HG03159 (cell line): Measurements from ENCODE around the gene SSPN.

Experiments used
- ATAC-seq: cut with Tn5 transposase; IDR thresholded peaks from one replicate; pipeline ENCODE4 v1.9.1; 2021; ENCODE audit warnings: mild to moderate bottlenecking, moderate library complexity; ENCODE audit not compliant: unreplicated experiment

The SSPN gene

GRCh38 chr12:26281320-26281719 lies 85.9 kb downstream of the SSPN start:
- ATAC-seq: no peak

DNA sequence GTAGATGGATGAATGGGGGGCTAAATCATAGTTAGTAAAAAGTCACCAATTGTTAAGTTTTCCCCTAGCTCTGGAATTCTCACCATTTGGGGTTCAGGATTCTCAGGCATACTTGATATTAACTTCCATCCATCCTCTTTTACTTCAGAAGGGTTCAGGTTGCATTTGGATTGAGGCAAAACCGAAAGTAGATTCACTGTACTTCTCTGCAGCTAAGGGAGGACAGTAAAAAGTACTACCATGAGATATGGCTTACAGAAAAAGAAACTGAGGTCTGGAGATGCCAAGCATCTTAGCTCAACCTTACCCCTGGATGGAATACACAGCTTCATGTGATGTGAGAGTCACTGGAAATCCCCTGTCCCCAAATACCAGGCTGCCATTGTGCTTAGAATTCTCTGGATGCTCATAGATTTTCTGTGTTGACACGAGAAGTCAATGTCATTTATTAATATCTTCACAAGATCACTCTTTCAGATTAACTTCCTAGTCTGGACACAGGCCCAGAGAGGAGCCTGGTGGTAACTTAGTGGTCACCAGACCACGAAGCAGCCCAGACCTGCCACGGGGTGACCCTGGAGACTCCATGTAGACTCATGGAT lies 87.1 kb downstream of the SSPN start:
- ATAC-seq: no peak

- ATAC-seq: no peak
These were observed 87.7 kb downstream of the SSPN start for GRCh38 chr12:26283046-26283445.

GRCh38 chr12:26283617-26284016 lies 88.2 kb downstream of the SSPN start:
- ATAC-seq: no peak

DNA sequence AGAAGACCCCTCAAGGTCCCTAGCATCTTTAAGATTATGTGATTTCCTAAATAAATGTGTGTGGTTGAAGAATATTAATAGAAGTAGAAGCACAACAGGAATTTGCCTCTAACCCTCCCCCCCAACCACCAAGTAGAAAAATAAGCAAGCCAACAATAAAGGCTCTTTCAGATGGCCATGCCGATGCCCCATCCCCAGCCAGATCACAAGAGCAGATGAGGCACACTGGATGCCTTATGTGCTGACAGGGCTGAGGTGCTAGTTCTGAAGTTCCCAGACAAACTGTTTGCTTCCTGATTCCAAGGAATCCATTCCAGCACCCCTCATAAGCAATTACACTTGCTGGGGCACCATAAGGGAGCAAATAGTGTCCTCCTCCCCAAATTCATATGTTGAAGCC lies 90.0 kb downstream of the SSPN start:
- no peak for ATAC-seq

DNA sequence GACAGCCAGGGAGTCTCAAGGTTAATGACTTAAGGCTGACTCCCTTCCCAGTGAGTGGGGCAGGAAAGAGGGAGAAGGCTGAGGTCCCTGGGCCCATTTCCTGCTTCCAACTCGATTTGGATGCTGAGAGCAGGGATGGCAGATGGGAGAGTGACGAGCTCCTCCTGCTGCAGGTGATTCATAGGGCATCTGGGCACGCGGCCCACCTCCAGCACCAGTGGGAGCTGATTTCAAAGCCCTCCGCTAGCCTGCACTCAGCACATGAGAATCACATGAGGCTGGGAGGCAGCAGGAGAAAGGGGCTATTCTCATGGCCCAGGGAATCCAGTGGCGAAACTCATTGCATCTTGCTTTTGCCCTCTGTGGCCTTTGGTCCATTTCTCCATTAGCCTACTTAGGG lies 90.8 kb downstream of the SSPN start:
- ATAC-seq: no peak

DNA sequence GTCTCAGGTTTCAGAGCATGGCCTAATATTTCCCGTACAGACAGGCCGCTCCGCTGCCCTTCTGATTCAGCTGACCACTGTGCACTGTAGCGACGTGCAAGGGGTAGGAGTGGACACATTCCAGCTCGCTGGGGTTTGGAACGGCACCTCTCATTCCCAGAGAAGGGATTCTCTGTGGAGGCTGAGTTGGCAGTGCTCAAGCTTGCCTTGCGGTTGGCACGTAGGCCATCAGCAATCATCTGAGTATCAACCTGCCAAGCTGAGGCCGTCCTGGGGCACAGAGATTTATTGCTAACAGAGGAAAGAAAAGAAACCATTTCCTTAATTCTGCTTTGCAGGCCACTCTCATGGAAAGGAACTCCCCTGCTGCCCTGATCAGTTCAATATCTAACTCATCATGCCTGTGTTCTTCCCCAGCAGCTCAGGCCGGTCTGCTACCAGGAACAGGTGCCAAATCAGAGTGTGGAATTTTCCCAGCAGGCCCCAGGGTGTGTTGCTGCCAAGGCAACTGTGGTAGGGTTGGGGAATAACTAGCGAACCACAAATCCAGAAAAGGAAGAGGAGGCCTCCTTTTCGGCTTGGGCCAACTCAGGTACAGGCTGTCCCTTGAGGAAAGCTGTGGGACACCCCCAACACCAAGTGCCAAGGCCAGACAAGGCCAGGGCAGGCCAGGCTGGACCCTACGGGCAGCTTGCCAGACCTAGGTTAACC lies 92.5 kb downstream of the SSPN start:
- no peak for ATAC-seq

DNA sequence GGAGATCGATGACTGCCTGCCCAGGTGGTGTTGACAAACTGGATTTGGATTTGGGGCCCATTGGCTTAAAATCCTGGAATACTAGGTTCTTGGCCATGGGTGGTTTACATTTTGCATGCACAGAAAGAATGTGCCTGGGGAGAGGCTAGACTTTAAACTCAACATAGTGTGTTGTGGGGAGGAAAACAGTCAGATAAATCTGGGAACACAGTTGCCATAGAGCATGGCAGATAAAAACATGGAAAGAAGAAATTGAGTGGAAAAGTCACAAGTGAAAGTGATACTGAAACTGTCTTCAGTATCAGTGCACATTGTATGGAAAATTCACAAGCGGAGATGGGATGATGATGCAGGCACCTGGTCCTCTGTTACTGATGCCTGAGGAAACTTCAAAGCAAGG lies 95.2 kb downstream of the SSPN start:
- ATAC-seq: no peak

DNA sequence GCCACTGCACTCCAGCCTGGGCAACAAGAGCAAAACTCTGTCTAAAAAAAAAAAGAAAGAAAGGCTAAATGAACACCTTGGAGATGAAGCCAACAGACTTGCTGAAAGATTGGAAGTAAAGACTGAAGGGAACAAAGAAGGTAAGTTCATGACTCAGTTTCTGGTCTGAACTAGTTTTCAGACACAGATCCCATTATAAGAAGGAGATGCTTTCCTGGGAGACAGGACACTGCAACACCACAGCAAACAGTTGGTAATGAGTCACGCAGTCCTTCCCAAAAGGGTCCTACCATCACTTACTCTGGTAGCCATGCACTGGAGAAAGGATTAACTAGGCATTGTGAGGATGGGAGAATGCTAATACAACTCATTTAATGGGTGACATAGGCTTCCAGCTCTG lies 97.2 kb downstream of the SSPN start:
- ATAC-seq: no peak

DNA sequence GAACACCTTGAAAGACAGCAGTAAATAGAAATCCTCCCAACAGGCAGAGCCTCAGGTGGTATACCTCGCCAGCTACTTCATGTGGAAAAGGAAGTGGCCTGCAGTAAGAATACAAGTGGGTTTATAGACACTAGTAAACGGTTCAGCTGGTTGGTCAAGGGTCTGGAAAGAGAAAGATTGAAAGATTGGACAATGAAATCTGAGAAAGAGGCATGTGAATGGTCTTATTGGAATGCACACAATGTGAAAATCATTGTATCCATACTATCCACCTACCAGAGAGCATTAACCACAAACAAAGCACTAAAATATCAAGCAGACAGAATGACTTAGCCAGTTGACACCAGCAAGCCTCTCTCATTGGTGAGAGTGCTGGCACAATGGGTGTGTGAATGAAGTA lies 98.2 kb downstream of the SSPN start:
- ATAC-seq: no peak

- no peak for ATAC-seq
These were observed 99.6 kb downstream of the SSPN start for GRCh38 chr12:26295001-26295400.

- ATAC-seq: no peak
These were observed 102.2 kb downstream of the SSPN start for GRCh38 chr12:26297396-26298070.

DNA sequence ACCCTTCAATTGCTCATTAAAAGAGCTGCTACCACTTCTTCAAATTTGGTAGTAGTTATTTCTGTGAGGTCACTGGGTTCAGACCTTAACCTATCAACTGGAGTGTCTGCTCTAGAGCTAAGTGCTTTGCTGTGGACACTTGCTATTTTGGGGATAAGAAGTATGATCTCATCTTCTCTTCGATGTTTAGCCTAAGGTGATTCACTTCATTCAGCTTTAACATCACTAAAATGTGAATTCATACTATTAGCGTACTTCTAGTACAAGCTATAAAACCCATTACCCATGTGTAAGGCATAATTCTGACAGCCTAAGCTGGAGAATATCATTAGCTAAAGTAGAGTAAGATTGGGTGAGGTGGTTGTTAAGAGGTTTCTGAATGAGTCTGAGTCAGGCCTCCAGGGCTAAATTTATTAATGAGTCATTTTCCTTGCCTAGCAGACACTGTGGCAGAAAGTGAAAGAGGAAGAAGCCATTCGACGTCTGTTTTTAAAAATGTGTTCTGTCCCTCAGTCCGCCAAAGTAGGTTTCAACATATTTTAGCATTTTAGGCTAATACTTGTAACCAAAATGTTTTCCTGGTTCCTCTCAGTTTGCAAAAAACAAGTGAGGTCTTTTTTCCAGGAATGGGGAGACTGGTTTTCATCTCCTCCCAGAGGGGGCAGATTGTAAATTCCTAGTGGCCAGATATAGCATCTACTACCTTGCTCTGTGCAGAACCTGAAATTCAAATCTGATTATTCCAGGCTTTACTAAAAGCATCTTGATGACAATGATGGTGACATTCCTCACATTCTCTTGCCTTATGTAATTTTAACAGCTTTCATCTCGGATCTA lies 103.6 kb downstream of the SSPN start:
- ATAC-seq: peak; percentile 99

DNA sequence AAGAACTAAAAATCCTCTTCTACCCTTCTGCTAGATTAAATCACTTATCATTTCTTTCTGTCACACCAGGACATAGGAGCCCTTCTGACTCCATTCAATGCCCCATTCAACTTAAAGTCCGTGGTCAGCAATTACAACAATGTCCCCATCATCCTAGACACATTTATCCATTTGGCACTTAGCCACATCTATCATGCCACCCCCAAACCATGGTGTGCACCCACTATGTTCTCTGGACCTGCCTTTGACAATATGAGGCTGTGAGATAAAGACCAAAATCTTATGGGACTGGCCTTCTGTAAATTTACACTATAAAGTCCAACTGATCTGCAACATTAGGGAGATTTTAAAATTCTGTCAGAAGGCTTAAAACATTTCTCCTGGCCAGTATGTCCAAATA lies 104.4 kb downstream of the SSPN start:
- ATAC-seq: no peak
